H1 (cell line): ENCODE results near the gene SULF2. TPM values are rescaled to one million over a fixed set of nuclear protein-coding genes. Genes with fewer than 3 reads are reported as not detected.

Source experiments
- CTCF ChIA-PET: fragments of 300-600 bp; sonication (Branson Sonifier 250); formaldehyde crosslinking; loops from one replicate; lab custom pipeline; 2021; ENCODE audit not compliant: partially characterized antibody; lab: Charles Lee
- POLR2A ChIA-PET: fragments of 300-600 bp; sonication (Branson Sonifier 250); formaldehyde crosslinking; loops from one replicate; lab custom pipeline; 2021; ENCODE audit warnings: inconsistent platforms; ENCODE audit not compliant: partially characterized antibody; lab: Charles Lee
- DNase-seq, 2 experiments: peaks; one replicate each; pipeline versions ENCODE4 v3.0.0 to v3.0.0-alpha.2; 2010 to 2022; ENCODE audit warnings: low spot score in 2 of 2, low read depth in 1 of 2, mixed read lengths in 1 of 2
- FAIRE-seq: peaks from 2 replicates; lab custom pipeline; 2011; peaks lifted over from hg19 to GRCh38; lab: Jason Lieb, UNC
- H2AFZ ChIP-seq: 2 replicates; pipeline ENCODE4 v1.8.1; 2012; ENCODE audit warnings: low read length, inconsistent platforms
- H2AK5ac ChIP-seq: 2 replicates; pipeline ENCODE4 v1.6.1; 2013; ENCODE audit warnings: low read depth, low read length
- H2BK120ac ChIP-seq: replicated peaks from 2 replicates; pipeline ENCODE3; 2013; ENCODE audit warnings: low read depth, low read length, inconsistent platforms
- H2BK12ac ChIP-seq: 2 replicates; pipeline ENCODE4 v1.6.1; 2013; ENCODE audit warnings: low read depth, low read length
- H2BK15ac ChIP-seq: 2 replicates; pipeline ENCODE4 v1.6.1; 2013; ENCODE audit warnings: low read length
- H2BK20ac ChIP-seq: 2 replicates; pipeline ENCODE4 v1.6.1; 2013; ENCODE audit warnings: low read length
- H2BK5ac ChIP-seq: 2 replicates; pipeline ENCODE4 v1.6.1; 2013; ENCODE audit warnings: low read depth, low read length
- H3K14ac ChIP-seq: 2 replicates; pipeline ENCODE4 v1.6.1; 2013; ENCODE audit warnings: inconsistent platforms; ENCODE audit not compliant: insufficient read length
- H3K18ac ChIP-seq: 2 replicates; pipeline ENCODE4 v1.6.1; 2013; ENCODE audit warnings: low read length; ENCODE audit errors: extremely low read depth
- H3K23ac ChIP-seq: 2 replicates; pipeline ENCODE4 v1.6.1; 2013; ENCODE audit warnings: inconsistent platforms; ENCODE audit not compliant: insufficient read length
- H3K23me2 ChIP-seq: 2 replicates; pipeline ENCODE4 v1.6.1; 2013; ENCODE audit warnings: low read depth, low read length
- H3K27ac ChIP-seq: 2 replicates; pipeline ENCODE4 v1.6.1; 2011; ENCODE audit warnings: low read depth, low read length, inconsistent platforms
- H3K27me3 ChIP-seq, 4 experiments: replicated peaks in 1 of 4; 1 replicate in 1 of 4; 2 replicates in 3 of 4; pipeline versions ENCODE4 v1.6.1 to v1.8.1; 2011 to 2013; ENCODE audit warnings: low read length in 3 of 4, mild to moderate bottlenecking in 3 of 4, inconsistent platforms in 2 of 4, mixed read lengths in 2 of 4, moderate library complexity in 1 of 4; ENCODE audit not compliant: control insufficient read depth in 3 of 4, insufficient read depth in 3 of 4; ENCODE audit errors: extremely low read depth in 1 of 4
- H3K36me3 ChIP-seq, 4 experiments: 2 replicates each; pipeline versions ENCODE4 v1.6.1 to v1.8.1; 2011 to 2013; ENCODE audit warnings: mild to moderate bottlenecking in 4 of 4, low read length in 3 of 4, moderate library complexity in 2 of 4, control low read depth in 1 of 4, inconsistent platforms in 1 of 4; ENCODE audit not compliant: insufficient read depth in 4 of 4, control insufficient read depth in 2 of 4
- H3K4ac ChIP-seq: replicated peaks from 2 replicates; pipeline ENCODE3; 2013; ENCODE audit warnings: low read length, low read depth, mixed read lengths, inconsistent platforms; ENCODE audit not compliant: insufficient read length
- H3K4me1 ChIP-seq, 4 experiments: replicated peaks in 1 of 4; 1 replicate in 1 of 4; 2 replicates in 3 of 4; pipeline versions ENCODE4 v1.6.1 to v1.8.1; 2011 to 2013; ENCODE audit warnings: low read length in 3 of 4, inconsistent platforms in 2 of 4, mixed read lengths in 1 of 4; ENCODE audit not compliant: insufficient read depth in 4 of 4, control insufficient read depth in 3 of 4
- H3K4me2 ChIP-seq, 2 experiments: 2 replicates each; pipeline versions ENCODE4 v1.6.1 to v1.8.1; 2011 to 2013; ENCODE audit warnings: low read depth in 2 of 2, low read length in 2 of 2, control low read depth in 1 of 2, inconsistent platforms in 1 of 2, mild to moderate bottlenecking in 1 of 2; ENCODE audit not compliant: insufficient read depth in 1 of 2
- H3K4me3 ChIP-seq, 4 experiments: fragments of 200-600, 300-600 bp in 1 of 4; sonication (generic), shearing (Covaris generic), sonication (Bioruptor Twin) in 1 of 4; 2 replicates each; pipeline versions ENCODE4 v1.5.1 to v1.8.1; 2011 to 2016; ENCODE audit warnings: low read length in 4 of 4, low read depth in 3 of 4, control low read depth in 2 of 4, inconsistent platforms in 2 of 4, mild to moderate bottlenecking in 2 of 4, mixed read lengths in 1 of 4, moderate library complexity in 1 of 4; ENCODE audit not compliant: insufficient read depth in 2 of 4; ENCODE audit errors: extremely low read depth in 1 of 4
- H3K56ac ChIP-seq: replicated peaks from 2 replicates; pipeline ENCODE3; 2013; ENCODE audit warnings: low read depth, mild to moderate bottlenecking, mixed read lengths, low read length, inconsistent platforms; ENCODE audit not compliant: insufficient read length
- H3K79me1 ChIP-seq: 2 replicates; pipeline ENCODE4 v1.6.1; 2013; ENCODE audit warnings: low read depth, low read length, control low read depth
- H3K79me2 ChIP-seq, 2 experiments: 2 replicates each; pipeline versions ENCODE4 v1.6.1 to v1.8.1; 2012 to 2013; ENCODE audit warnings: low read length in 2 of 2, mild to moderate bottlenecking in 2 of 2, inconsistent platforms in 1 of 2; ENCODE audit not compliant: insufficient read depth in 2 of 2, control insufficient read depth in 1 of 2
- H3K9ac ChIP-seq, 4 experiments: replicated peaks in 1 of 4; 1 replicate in 1 of 4; 2 replicates in 3 of 4; pipeline versions ENCODE4 v1.6.1 to v1.8.1; 2011 to 2013; ENCODE audit warnings: low read depth in 3 of 4, low read length in 3 of 4, control low read depth in 2 of 4, mild to moderate bottlenecking in 2 of 4, moderate library complexity in 2 of 4, inconsistent platforms in 1 of 4; ENCODE audit errors: extremely low read depth in 1 of 4
- H3K9me3 ChIP-seq, 2 experiments: 2 replicates each; pipeline versions ENCODE4 v1.6.1 to v1.8.1; 2012 to 2013; ENCODE audit warnings: mild to moderate bottlenecking in 2 of 2, moderate library complexity in 2 of 2, control low read depth in 1 of 2, inconsistent platforms in 1 of 2, low read depth in 1 of 2, low read length in 1 of 2, mixed read lengths in 1 of 2; ENCODE audit not compliant: insufficient read depth in 2 of 2
- H4K20me1 ChIP-seq, 2 experiments: replicated peaks in 1 of 2; 2 replicates each; pipeline versions ENCODE3 to v1.8.1; 2011 to 2013; ENCODE audit warnings: inconsistent platforms in 2 of 2, low read length in 2 of 2, mild to moderate bottlenecking in 1 of 2; ENCODE audit not compliant: insufficient read depth in 2 of 2, control insufficient read depth in 1 of 2
- H4K5ac ChIP-seq: 2 replicates; pipeline ENCODE4 v1.6.1; 2013; ENCODE audit warnings: low read length, low read depth, mixed read lengths, inconsistent platforms; ENCODE audit not compliant: insufficient read length
- H4K8ac ChIP-seq: 2 replicates; pipeline ENCODE4 v1.8.0; 2013; ENCODE audit warnings: mild to moderate bottlenecking, moderate library complexity, low read length, inconsistent platforms; ENCODE audit not compliant: insufficient read depth; ENCODE audit errors: extremely low read depth
- H4K91ac ChIP-seq: replicated peaks from 2 replicates; pipeline ENCODE3; 2013; ENCODE audit warnings: low read length, mixed read lengths, inconsistent platforms; ENCODE audit not compliant: insufficient read length
- CBX8 ChIP-seq: fragments of 300-800, 300-1000 bp; sonication (generic); IDR thresholded peaks from 2 replicates; pipeline ENCODE4 v1.7.1; 2016; ENCODE audit warnings: low read depth, low read length, borderline replicate concordance
- CTBP2 ChIP-seq: IDR thresholded peaks from 2 replicates; pipeline ENCODE4 v1.7.0; 2011; ENCODE audit warnings: borderline replicate concordance, mild to moderate bottlenecking, moderate library complexity, mixed read lengths, low read length; ENCODE audit not compliant: insufficient read depth, insufficient read length
- FOSL1 ChIP-seq: IDR thresholded peaks from 2 replicates; pipeline ENCODE4 v1.6.1; 2011; ENCODE audit warnings: mild to moderate bottlenecking, low read depth, low read length, moderate library complexity; ENCODE audit not compliant: insufficient read depth
- HDAC2 ChIP-seq, 2 experiments: fragments of 300-600 bp in 1 of 2; sonication (generic) in 1 of 2; IDR thresholded peaks; 2 replicates each; pipeline ENCODE4 v1.6.1; 2011 to 2012; ENCODE audit warnings: low read depth in 2 of 2, low read length in 2 of 2, mild to moderate bottlenecking in 2 of 2, moderate library complexity in 2 of 2, borderline replicate concordance in 1 of 2, inconsistent platforms in 1 of 2
- KDM5A ChIP-seq: fragments of 200-600 bp; IDR thresholded peaks from 2 replicates; pipeline ENCODE4 v1.7.1; 2012; ENCODE audit warnings: mild to moderate bottlenecking, low read length, inconsistent platforms, mixed read lengths
- SP1 ChIP-seq: IDR thresholded peaks from 2 replicates; pipeline ENCODE4 v1.6.1; 2011; ENCODE audit warnings: low read depth, low read length
- WGBS, 2 experiments: shearing (Covaris generic) in 1 of 2; methylation state at CpG; one replicate each; pipeline versions ENCODE4 v1.1.6 to v1.1.7; 2013 to 2015; ENCODE audit warnings: low lambda C conversion rate in 2 of 2, mixed read lengths in 2 of 2, inconsistent platforms in 1 of 2, low coverage in 1 of 2, missing lambda C conversion rate in 1 of 2; ENCODE audit not compliant: insufficient replicate concordance in 2 of 2, insufficient coverage in 1 of 2, insufficient read length in 1 of 2; ENCODE audit errors: extremely low coverage in 1 of 2, missing lambda C conversion rate in 1 of 2; 5-methylcytosine and 5-hydroxymethylcytosine counted together
- polyA plus RNA-seq, 7 experiments: library from polyadenylated mRNA; depleted of rRNA in 3 of 7; stranded (reverse) in 5 of 7; unstranded in 2 of 7; fragments of >200 nt in 5 of 7; fragments of 200-250 nt in 2 of 7; gene quantifications; 1 replicate in 5 of 7; 2 replicates in 1 of 7; 4 replicates in 1 of 7; pipeline versions ENCODE4 v1.2.1 to v1.2.3, GENCODE V29; 2011 to 2013; ENCODE audit warnings: missing spikeins in 2 of 7, mixed read lengths in 2 of 7
- total RNA-seq: library from RNA; stranded (reverse); fragmentation: NEBNext Ultra II Directional; extraction: Animal tissue kit (Norgen Biotek cat#: 25700); gene quantifications from 2 replicates; pipeline ENCODE4 v1.2.1, GENCODE V29; 2021

The SULF2 gene
- total and polyA plus RNA-seq, 2 of the 8 experiments (the other 6 are each of a cell fraction or from before 2014, with no cell fraction given): 15.7 to 28.2 TPM

GRCh38 chr20:47737923-47738322 is 47.4 kb downstream of the SULF2 start:
- CTCF ChIA-PET: interaction anchor here (1.4 kb wide), 1 partner anchor 13 kb away, joined by 4 read pairs; no protein-coding TSS in a partner anchor

More at GRCh38 chr20:47737923-47738322, 47.4 kb downstream of the SULF2 start:
- Histone ChIP-seq H3K27me3 (no peaks in the 10 kb centered on the region), H2AK5ac (no peak overlapping the region), H3K9ac (no peak overlapping the region), H3K18ac (peak overlapping the region; percentile 71; the same call in 1 of the 2 replicates), H4K8ac (no peak overlapping the region), H3K9me3 (no peaks in the 10 kb centered on the region), H3K4me1 (0 out of 7 replicates have a peak, but pooled peaks cover 0 to 2% (median 0%) of the 10 kb centered on the region in 4 experiments), H4K20me1 (no peaks in the 10 kb centered on the region), H3K23me2 (no peaks in the 10 kb centered on the region), H3K23ac (no peak overlapping the region), H3K79me2 (no peaks in the 10 kb centered on the region), H2BK12ac (no peak overlapping the region), H4K5ac (no peak overlapping the region), H3K56ac (no peak overlapping the region), H2BK5ac (0 out of 2 replicates have a peak overlapping the region, but pooled peaks have one; percentile 60), H2BK120ac (no peak overlapping the region), H3K79me1 (no peaks in the 10 kb centered on the region), H3K4me3 (no peak overlapping the region), H3K4ac (no peak overlapping the region), H4K91ac (no peak overlapping the region), H3K14ac (no peak overlapping the region), H2BK15ac (0 out of 2 replicates have a peak overlapping the region, but pooled peaks have one; percentile 92), H3K4me2 (no peak overlapping the region), H2BK20ac (no peak overlapping the region), H2AFZ (no peak overlapping the region), H3K36me3 (no peaks in the 10 kb centered on the region), H3K27ac (no peak overlapping the region)
- FAIRE-seq (no peak), DNase-seq (no peak)
- 91% methylated on average over 9 of the region's 9 CpGs; no CpG with 5 or more reads in 1 of the 2 experiments for WGBS, 2 experiments
- POLR2A ChIA-PET: no interaction called here
- TF ChIP-seq CBX8: no peak
- TF ChIP-seq SP1: no peak
- TF ChIP-seq HDAC2 (IDR thresholded peaks at IDR 0.05; ENCODE audit: borderline replicate concordance in 1 of 2, low read depth in 2 of 2, low read length in 2 of 2): no peak
- TF ChIP-seq FOSL1: no peak
- no peak for TF ChIP-seq KDM5A
- TF ChIP-seq CTBP2: no peak
